KMS-11 (cell line): ENCODE measurements around the gene IQSEC1.

Experiments used
- H2AFZ ChIP-seq: fragments of 200-600 bp; sonication (generic); 2 replicates; pipeline ENCODE4 v1.6.1; 2016; ENCODE audit warnings: antibody characterized with exemption, mixed run types, low read depth
- H3K27ac ChIP-seq: fragments of 200-600 bp; sonication (generic); 2 replicates; pipeline ENCODE4 v1.6.1; 2016; ENCODE audit warnings: mild to moderate bottlenecking, mixed run types
- H3K27me3 ChIP-seq: fragments of 200-600 bp; sonication (generic); 2 replicates; pipeline ENCODE4 v1.6.1; 2017; ENCODE audit warnings: mild to moderate bottlenecking, low read depth, mixed run types, moderate library complexity; ENCODE audit not compliant: insufficient read depth
- H3K36me3 ChIP-seq: fragments of 200-600 bp; sonication (generic); 2 replicates; pipeline ENCODE4 v1.6.1; 2017; ENCODE audit warnings: mild to moderate bottlenecking, mixed run types; ENCODE audit not compliant: insufficient read depth
- H3K4me1 ChIP-seq: fragments of 200-600 bp; sonication (generic); 2 replicates; pipeline ENCODE4 v1.6.1; 2016; ENCODE audit warnings: mild to moderate bottlenecking, low read depth, mixed run types; ENCODE audit not compliant: poor library complexity, severe bottlenecking
- H3K4me2 ChIP-seq: fragments of 200-600 bp; sonication (generic); 2 replicates; pipeline ENCODE4 v1.7.0; 2016; ENCODE audit warnings: mild to moderate bottlenecking, mixed run types
- H3K4me3 ChIP-seq: fragments of 200-600 bp; sonication (generic); IDR thresholded peaks from 2 replicates; pipeline ENCODE4 v1.6.1; 2017; ENCODE audit warnings: low read depth, low read length, mixed read lengths; ENCODE audit not compliant: insufficient read depth
- H3K79me2 ChIP-seq: fragments of 200-600 bp; sonication (generic); 2 replicates; pipeline ENCODE4 v1.6.1; 2016; ENCODE audit warnings: low read depth, mixed run types; ENCODE audit not compliant: insufficient read depth
- H3K9ac ChIP-seq: fragments of 200-600 bp; sonication (generic); 2 replicates; pipeline ENCODE4 v1.6.1; 2016; ENCODE audit warnings: mild to moderate bottlenecking, mixed run types
- H4K20me1 ChIP-seq: fragments of 200-600 bp; sonication (generic); 2 replicates; pipeline ENCODE4 v1.6.1; 2016; ENCODE audit warnings: mild to moderate bottlenecking, mixed run types; ENCODE audit not compliant: insufficient read depth
- TF ChIP-seq, protein P1 (sequence below): fragments of 200-600 bp; sonication (generic); conservative IDR thresholded peaks from 2 replicates; pipeline ENCODE4 v1.6.1; 2017; ENCODE audit warnings: low read depth, mild to moderate bottlenecking, antibody characterized with exemption, low read length, moderate library complexity, mixed read lengths

The IQSEC1 gene

DNA sequence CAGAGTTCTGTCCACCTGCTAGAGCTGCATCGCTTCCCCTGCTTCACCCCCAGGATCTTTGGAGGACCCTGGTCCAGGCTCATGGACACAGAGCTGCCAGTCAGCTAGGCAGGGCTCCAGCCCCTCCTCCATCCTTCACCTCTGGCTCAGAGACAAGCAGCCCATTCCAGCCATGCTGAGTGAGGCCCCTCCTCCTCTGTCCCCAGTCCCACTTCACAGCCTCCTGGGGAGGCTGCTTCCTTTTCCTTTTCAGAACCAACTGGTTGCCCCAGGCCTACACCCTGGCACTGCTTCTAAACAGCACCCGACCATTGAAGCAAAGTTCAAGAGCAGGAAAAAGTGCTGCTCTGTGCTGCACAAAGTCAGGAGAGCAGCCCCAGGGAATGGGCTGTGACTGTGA is 22.2 kb downstream of the IQSEC1 start:
- Histone ChIP-seq H2AFZ (no peak overlapping the region), H3K9ac (no peak overlapping the region), H3K4me3 (no peak overlapping the region), H3K4me2 (no peak overlapping the region), H4K20me1 (no peaks in the 10 kb centered on the region), H3K27me3 (no peaks in the 10 kb centered on the region), H3K4me1 (no peaks in the 10 kb centered on the region), H3K36me3 (no peaks in the 10 kb centered on the region), H3K27ac (no peak overlapping the region), H3K79me2 (no peaks in the 10 kb centered on the region)
- TF ChIP-seq, protein P1, sequence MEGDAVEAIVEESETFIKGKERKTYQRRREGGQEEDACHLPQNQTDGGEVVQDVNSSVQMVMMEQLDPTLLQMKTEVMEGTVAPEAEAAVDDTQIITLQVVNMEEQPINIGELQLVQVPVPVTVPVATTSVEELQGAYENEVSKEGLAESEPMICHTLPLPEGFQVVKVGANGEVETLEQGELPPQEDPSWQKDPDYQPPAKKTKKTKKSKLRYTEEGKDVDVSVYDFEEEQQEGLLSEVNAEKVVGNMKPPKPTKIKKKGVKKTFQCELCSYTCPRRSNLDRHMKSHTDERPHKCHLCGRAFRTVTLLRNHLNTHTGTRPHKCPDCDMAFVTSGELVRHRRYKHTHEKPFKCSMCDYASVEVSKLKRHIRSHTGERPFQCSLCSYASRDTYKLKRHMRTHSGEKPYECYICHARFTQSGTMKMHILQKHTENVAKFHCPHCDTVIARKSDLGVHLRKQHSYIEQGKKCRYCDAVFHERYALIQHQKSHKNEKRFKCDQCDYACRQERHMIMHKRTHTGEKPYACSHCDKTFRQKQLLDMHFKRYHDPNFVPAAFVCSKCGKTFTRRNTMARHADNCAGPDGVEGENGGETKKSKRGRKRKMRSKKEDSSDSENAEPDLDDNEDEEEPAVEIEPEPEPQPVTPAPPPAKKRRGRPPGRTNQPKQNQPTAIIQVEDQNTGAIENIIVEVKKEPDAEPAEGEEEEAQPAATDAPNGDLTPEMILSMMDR = no peak

DNA sequence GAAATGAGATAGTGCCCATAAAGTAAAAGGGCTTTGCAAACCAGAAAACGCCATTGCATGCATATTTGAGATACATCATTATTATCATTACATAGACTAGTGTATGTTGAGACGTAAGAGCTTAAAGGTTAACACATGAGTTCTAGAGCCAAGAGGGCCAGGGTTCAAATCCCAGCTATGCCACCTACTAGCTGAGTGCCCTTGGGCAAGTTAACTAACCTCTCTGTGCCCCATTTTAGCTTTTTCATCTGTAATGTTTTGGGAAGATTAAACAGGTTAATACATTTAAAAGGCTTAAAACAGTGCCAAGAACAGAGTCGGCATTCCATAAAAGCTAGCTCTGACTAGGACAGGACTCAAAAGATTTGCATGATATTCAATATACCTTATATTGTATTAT is 22.8 kb downstream of the IQSEC1 start:
- Histone ChIP-seq H3K4me2 (no peak overlapping the region), H3K27ac (no peak overlapping the region), H3K79me2 (no peaks in the 10 kb centered on the region), H3K9ac (no peak overlapping the region), H3K4me1 (no peaks in the 10 kb centered on the region), H4K20me1 (no peaks in the 10 kb centered on the region), H3K27me3 (no peaks in the 10 kb centered on the region), H3K4me3 (no peak overlapping the region), H3K36me3 (no peaks in the 10 kb centered on the region), H2AFZ (no peak overlapping the region)
- TF ChIP-seq, protein P1 = no peak

DNA sequence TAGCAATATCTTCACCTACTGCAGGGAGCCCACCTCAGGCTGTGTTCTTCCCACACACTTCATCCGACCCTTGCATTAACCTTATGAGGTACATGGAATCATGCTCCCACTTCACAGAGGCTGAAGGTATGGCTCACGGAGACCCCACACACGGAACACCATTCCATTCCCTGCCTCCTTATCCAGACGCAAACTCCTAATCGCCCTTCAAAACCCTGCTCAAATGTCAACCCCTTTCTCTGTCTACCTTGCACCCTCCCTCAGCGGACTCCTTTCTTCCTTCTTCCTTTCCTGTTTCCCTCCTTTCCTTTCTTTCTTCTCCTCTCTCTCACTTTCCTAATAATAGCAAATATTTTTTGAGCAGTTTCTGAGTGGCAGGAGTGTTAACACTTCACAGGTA is 23.8 kb downstream of the IQSEC1 start:
- no peaks in the 10 kb centered on the region for H3K36me3 ChIP-seq
- H3K4me1 ChIP-seq = no peaks in the 10 kb centered on the region
- H3K79me2 ChIP-seq = no peaks in the 10 kb centered on the region
- H3K9ac ChIP-seq = no peak overlapping the region
- H3K27me3 ChIP-seq = no peaks in the 10 kb centered on the region
- no peak overlapping the region for H3K4me2 ChIP-seq
- H2AFZ ChIP-seq = no peak overlapping the region
- TF ChIP-seq, protein P1 = no peak
- no peak overlapping the region for H3K27ac ChIP-seq
- H3K4me3 ChIP-seq = no peak overlapping the region
- H4K20me1 ChIP-seq = no peaks in the 10 kb centered on the region

DNA sequence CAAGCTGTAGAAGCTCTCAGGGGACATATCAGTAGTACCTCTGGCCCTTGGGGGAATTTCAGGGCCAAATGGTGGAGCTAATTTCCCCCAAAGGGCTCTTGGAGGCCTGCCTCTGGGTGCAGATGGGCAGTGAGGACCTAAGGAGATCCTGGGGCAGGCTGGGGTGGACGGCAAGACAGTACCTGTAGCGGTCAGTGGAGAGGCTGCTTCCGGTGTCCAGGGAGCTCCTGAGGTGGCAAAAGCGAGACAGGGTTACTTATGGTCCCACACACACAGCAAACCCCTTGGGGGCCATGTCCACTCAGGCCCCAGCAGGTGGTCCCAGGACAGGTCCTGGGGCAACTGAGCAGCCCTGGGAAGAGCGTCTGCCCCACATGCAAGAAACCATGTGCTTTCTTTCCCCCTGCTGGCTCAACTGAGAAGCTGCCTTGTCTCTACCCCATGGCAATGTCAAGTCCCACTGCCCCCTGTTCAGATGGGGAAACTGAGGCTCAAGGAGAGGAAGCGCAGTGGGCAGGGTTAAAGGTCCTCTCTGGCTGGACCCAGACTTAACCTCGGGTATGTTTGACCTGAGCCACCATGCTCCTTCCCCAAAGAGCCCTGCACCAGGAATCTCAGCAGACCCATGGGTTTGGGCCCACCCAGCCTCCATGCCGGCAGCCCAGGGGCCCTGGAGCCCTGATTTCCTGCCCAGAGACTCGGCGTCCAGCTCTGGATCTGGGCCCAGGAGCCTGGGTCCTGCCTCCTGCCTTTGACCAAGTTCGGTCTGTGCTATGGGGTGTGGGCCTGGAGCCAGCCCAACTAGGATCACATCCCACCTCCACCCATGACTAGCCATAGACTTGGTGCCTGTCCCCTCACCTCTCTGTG is 25.7 kb downstream of the IQSEC1 start:
- Histone ChIP-seq H3K27me3 (no peaks in the 10 kb centered on the region), H3K4me1 (no peaks in the 10 kb centered on the region), H3K36me3 (no peaks in the 10 kb centered on the region), H2AFZ (no peak overlapping the region), H3K4me2 (no peak overlapping the region), H3K79me2 (no peaks in the 10 kb centered on the region), H3K27ac (no peak overlapping the region), H3K4me3 (no peak overlapping the region), H3K9ac (no peak overlapping the region), H4K20me1 (no peaks in the 10 kb centered on the region)
- TF ChIP-seq, protein P1 = no peak
